NCI-H1417 (cell line): ENCODE data around the gene MAPK1.
"Not testable (repeated sequence)": the region's sequence is repeated elsewhere in the genome, so short reads cannot be mapped to it uniquely, and the experiment has no call there.

Source experiments
- DNase-seq, 3 experiments: peaks; one replicate each; lab custom pipeline; 2025; lab: John Stamatoyannopoulos, UW

MAPK1 gene

DNA sequence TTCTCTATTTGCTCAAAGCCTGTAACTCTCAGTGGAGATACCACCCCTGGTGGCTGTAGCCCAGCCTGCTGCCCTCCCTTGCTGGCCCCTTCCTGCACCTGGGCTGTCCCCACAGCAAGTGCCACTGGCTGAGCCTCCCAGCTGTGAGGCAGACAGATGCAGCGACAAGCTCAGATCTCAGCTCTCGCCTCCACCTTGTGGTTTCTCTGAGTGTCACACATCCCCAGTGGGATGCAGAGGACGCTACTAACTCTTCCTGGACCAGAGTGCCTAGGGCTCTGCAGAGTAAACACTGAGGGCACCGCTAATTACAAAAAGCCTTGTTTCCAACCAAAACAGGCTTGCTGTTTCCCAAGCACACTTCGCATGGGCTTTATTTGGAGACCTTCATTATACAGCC lies 140.8 kb downstream of the MAPK1 start:
- DNase-seq: peak; percentile 4 to 33 (median 6)

DNA sequence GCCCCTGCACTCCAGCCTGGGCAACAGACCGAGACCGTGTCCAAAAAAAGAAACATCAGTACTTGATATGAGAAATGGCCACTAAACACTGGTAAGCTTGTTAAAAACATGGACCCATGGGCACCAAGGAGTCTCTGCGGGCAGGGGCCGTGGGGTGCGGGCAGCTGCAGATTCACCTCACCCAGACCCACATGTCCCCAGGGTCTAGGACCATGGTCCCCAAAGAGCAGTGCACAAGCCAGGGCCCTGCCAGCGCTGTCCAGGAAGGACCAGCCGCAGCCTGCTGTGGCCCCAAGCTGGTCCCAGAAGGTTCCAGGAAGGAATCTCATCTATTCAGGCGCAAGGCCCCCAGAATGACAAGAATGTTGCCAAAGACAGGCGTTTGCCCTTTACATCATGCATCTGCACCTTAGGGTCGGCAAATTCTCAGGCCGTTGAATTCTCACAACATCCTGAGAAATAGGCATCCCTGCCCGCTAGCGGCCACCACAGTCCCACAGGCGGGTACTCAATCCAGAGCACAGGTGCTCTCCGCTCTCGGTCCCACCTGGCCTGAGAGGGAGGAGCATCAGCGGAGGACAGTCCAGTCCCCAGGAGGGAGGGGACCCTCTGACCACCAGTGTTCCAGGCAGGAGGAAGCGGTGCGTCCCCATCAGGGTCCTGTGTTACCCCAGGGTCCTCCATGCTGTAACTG lies 141.3 kb downstream of the MAPK1 start:
- no peak for DNase-seq

DNA sequence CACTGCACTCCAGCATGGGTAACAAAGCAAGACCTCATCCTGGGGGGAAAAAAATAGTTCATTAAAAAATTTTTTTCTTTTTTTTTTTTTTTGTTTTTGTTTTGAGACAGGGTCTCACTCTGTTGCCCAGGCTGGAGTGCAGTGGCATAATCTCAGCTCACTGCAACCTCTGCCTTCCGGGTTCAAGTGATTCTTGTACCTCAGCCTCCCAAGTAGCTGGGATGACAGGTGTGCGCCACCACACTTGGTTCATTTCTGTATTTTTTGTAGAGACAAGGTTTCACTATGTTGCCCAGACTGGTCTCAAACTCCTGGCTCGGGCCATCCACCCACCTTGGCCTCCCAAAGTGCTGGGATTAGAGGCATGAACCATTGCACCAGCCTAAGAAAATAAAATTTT lies 142.9 kb downstream of the MAPK1 start:
- not testable (repeated sequence) for DNase-seq

DNA sequence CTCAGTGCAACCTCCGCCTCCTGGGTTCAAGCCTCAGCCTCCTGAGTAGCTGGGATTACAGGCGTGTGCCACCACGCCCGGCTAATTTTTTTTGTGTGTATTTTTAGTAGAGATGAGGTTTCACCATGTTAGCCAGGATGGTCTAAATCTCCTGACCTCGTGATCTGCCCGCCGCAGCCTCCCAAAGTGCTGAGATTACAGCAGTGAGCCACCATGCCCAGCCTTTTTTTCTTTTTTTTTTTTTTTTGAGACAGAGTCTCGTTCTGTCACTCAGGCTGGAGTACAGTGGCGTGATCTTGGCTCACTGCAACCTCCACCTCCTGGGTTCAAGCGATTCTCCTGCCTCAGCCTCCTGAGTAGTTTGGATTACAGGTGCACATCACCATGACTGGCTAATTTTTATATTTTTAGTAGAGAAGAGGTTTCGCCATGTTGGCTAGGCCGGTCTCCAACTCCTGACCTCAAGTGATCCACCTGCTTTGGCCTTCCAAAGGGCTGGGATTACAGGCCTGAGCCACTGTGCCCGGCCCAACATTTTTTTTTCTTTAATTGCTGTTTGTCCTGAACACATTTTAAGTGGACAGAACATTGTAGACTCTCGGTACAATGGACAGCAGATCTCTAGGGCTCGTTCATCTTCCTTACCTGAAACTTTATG lies 146.1 kb downstream of the MAPK1 start:
- not testable (repeated sequence) for DNase-seq

DNA sequence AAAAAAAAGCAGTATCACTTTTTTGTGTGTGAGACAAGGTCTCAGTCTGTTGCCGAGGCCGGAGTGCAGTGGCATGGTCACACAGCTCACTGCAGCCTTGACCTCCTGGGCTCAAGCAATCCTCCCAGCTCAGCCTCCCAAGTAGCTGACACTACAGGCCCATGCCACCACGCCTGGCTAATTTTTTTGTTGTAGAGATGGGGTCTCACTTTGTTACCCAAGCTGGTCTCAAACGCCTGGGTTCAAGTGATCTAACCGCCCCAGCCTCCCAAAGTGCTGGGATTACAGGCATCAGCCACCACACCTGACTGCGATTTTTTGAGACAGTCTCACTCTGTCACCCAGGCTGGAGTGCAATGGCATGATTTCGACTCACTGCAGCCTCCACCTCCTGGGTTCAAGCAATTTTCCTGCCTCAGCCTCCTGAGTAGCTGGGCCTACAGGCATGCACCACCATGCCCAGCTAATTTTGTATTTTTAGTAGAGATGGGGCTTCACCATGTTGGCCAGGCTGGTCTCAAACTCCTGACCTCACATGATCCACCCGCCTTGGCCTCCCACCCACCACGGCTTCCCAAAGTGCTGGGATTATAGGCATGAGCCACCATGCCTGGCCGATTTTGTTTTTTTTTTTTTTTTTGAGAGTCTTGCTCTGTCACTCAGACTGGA lies 147.1 kb downstream of the MAPK1 start:
- DNase-seq: not testable (repeated sequence)

DNA sequence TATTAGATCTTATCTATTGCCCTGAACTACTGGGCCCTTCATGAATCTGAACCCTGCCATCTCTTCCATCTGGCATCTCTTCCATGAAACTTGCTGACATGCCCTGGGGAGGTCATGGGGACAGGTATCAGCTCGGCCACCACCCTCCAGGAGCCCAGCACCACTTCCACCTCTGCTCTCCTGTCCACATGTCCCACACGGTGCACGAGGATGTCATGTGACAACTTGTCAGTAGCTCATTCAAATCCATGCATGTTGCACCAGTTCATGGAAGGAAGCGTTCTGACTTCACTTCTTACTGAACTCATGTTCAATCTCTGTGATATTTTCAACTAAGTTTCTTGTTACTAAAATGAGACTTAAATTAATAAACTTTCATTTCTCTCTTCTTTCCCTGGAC lies 148.4 kb downstream of the MAPK1 start:
- no peak for DNase-seq

DNA sequence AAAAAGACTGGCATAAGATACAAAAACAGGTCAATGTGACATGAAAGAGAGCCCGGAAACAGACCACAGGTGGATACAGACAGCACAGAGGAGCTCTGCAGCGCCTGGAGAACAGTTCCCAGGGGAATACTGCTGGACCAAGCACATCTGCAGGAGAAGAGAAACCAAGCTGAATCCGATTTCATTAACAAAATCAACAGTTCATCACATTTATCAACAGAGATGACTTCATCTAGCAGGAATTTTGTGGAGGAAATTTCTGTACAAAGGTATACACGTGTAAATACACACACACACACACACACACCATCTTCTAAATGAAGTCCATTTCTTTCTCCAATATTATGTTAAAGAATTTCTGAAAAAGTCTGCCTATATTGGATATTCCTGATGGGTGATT lies 148.9 kb downstream of the MAPK1 start:
- DNase-seq: no peak

DNA sequence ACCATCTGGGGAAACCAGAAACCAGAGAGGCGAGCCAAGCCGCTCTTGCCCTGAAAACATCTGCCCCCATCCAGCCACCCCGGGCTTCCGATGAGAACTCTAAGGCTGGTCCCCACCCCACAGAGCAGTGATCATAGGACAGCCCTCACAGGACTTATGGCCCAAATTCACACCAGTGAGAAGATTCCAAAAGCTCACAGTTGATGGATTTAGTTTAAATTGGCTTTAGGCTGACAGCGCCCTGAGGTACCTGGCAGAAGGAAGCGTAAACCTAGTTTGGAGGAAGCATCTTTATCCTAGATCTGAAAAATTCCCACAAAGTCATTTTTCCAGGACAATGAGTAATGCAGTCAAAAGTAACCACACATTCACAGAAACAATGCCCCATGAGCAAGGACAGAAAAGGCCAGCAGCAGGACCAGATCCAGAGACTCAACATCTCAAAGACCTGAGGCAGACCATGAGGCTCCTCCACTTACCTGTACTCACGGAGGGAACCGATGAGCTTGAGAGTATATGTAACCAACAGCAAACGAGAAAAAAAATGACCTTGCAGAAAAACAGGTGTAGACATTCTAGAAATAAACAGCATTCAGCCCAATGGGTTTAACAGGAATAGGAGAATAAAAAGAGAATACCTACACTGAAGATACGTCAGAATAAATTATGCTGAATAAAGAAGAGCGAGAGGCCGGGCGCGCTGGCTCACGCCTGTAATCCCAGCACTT lies 150.9 kb downstream of the MAPK1 start:
- DNase-seq: not testable (repeated sequence)

DNA sequence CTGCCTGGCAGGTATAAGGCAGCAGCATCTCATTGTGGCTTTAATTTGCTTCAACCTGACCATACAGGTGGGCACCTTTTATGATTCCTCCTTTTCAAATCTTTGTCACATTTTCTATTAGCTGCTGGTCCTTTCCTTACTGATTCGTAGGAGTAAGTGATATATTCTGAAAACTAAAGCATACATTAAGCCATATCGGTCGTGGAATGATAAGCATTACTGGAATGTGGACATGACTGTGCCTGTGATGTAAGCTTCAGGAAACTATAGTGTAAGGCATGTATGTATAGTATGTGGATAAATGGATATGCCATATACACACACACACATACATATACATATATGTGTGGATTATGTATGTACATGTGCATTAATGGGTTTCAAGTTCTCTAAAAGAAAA lies 152.7 kb downstream of the MAPK1 start:
- no peak for DNase-seq

DNA sequence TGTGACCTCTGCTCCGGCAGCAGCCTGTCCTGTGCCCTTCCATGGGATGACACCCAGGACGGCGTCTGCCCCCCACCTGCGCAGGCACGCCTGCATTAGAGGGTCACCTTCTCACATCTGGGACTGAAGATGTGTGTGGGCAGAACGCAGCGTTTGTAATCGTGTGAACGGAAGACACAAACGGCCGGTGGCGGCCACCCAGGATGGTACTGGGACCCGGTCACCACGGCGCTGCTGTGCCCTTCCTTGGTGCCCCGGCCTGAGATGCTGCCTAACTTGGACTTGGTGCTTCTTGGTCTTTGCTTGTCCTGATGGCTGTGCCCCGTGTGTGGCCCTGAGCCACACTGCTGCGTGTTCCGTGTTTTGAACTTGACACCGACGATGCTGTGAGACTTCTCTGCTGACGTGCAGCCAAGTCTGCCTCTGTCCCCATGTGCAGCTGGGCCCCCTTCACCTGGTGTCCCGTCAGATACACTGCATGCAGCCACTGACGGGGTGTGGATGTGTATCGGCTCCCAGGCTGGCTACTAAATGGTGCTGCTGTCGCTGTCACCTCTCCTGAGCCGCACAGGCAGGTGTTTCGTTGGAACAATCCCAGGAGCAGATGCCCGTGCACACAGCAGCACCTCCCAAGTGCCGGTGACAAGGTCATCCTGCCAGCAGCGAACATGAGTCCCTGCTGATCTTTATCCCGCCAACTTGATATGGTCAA lies 153.2 kb downstream of the MAPK1 start:
- DNase-seq: no peak

DNA sequence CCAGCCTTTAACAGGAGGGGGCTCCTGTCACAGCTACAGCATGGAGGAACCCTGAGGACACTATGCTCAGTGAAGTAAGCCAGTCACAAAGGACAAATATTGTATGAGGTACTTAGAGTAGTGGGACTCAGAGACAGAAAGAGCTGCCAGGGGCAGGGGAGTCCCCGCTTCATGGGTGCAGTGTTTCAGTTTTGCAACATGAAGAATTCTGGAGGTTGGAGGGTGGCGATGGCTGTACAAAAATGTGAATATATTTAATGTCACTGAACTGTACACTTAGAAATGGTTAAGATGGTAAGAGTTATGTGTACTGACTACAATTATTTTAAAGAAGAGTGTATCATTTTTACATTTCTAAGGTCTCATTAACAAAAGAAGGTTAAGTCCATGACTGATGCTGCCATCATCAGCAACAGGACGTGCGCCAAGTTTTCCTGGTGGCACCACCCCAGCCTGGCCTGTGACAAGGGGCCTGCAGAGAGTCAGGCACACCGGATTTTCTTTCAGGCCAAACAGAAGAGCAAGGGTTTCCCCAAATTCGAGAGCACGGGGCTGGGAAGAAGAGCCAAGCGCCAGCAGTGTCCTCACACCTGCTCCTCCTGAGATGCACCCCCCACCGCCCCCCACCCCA lies 153.9 kb downstream of the MAPK1 start:
- DNase-seq: no peak

DNA sequence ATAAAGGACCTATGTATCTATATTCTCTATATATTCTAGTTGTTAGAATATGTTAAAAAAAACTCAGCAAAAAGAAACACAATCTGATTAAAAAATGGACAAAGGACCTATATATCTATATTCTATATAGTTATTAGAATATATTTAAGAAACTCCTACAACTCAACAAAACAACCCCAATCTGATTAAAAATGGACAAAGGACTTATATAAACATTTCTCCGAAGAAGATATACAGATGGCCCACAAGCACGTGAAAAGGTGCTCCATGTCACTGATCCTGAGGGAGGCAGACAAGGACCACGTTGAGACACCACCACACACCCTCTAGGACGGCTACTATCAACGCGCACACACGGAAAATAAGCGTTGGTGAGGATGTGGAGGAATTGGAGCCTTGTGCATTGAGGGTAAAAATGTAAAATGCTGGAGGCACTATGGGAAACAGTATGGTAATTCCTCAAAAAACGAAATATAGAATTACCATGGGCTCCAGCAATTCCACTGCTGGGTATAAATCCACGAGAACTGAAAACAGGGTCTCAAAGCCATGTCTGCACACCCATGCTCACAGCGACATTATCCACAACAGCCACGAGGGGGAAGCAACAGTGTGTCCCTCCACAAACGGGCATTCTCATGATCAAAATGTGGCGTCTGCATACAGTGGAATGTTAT lies 154.6 kb downstream of the MAPK1 start:
- DNase-seq: peak in 1 of 3 experiments; percentile 41

DNA sequence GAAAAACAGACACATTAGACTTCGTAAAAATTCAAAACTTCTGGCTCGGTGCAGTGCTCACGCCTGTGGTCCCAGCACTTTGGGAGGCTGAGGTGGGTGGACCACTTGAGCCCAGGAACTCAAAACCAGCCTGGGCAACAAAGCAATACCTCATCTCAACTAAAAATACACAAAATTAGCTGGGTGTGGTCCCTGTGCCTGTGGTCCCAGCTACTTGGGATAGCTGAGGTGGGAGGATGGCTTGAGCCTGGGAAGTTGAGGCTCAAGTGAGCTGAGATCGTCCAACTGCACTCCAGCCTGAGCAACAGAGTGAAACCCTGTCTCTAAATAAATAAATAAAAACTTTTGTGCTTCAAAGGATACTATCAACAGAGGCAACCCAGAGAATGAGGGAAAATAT lies 155.6 kb downstream of the MAPK1 start:
- DNase-seq: no peak

DNA sequence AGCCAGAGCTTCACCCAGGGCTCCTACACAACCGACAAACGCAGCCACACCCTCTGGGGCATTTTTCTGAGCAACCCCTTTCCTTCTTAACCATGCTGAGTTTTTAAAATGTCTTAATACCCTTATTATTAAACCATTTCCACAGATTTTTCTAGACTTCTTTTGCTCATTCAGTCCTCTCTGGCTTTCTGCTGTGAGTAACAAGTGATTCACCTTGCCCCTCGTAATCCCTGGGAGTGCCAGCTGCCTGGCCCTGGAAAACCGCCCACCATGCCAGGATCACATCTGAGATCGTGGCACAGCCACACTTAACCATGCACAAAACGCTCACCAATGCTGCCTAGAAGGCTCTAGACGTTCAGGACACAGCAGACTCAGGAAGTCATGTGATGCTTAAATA lies 157.3 kb downstream of the MAPK1 start:
- no peak for DNase-seq

DNA sequence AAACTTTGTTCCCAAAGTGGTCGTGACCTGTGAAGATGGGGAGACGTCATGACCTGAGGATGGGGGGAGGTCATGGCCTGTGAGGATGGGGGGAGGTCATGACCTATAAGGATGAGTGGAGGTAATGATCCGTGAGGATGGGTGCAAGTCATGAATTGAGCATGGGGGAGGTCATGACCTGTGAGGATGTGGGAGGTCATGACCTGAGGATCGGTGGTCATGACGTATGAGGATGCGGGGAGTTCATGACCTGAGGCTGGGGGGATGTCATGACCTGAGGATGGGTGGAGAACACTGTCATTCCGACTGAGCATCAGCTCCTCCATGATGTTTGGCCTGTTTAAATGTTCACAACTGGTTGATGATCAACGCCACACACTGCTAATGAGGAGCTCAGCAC lies 157.8 kb downstream of the MAPK1 start:
- DNase-seq: no peak

DNA sequence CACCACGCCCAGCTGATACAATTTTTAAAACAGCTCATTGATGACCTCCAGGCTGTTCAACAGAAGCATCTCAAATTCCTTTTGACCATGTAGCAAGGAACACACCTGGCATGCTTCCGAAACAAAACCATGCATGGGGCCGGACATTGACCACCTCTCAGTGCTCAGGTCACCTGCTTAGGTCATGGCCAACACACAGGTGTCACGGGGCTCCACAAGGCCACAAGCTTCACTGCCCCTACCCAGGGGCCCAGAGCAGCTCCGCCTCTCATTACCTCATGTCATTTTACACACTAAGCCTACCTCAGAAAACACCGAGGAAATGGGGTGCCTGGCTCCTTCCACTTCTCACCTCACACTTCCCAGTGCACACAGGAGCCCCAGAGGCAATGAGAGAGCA lies 158.5 kb downstream of the MAPK1 start:
- no peak for DNase-seq

DNA sequence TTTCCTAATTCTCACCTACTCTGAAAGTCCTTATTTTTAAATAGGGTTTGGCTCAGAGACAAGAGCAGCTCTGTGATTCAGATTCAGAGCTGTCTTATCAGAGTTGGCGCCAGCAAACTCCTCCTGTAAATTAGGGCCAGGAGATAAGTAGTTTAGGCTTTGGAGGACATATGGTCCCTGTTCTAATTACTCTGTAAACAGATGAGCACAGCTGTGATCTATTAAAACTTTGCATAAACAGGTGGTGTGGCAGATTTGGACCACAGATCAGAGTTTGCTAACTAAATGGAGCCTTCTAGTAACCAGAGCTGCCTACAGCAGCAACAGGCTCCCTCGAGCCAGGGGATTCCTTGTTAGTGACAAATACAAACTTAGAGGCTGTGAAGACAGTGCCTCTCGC lies 159.8 kb downstream of the MAPK1 start:
- peak in 1 of 3 experiments; percentile 22 for DNase-seq
